ENCODE measurements around the gene ALDH16A1. TPM values are rescaled to one million over a fixed set of nuclear protein-coding genes. Genes with fewer than 3 reads are reported as not detected.

Gene ALDH16A1
- total RNA-seq, 3 donors from 2014 or later, result 31.2 to 36.4 (median 36.3) TPM

- no peak for DNase-seq
Observed at GRCh38 chr19:49425178-49425577, 27.8 kb upstream of the ALDH16A1 start, which contains the start of gene GFY. TSS of gene GFY (plus strand) at chr19:49425388. CDS start at chr19:49426431, 1,043 bp downstream.

GRCh38 chr19:49425922-49426592 lies 27.0 kb upstream of the ALDH16A1 start:
- no peak for DNase-seq
- no peaks in the 10 kb centered on the region for H3K36me3 ChIP-seq (ENCODE audit: low read depth)
- H3K4me1 ChIP-seq (ENCODE audit: low read depth), result peaks cover 10% of the 10 kb centered on the region
- peak; percentile 35 for ATAC-seq
- TF ChIP-seq CTCF (IDR thresholded peaks at IDR 0.05), result no peak
- intact Hi-C loops (cut with DNase I, micrococcal nuclease), result no loop called here
- H3K9me3 ChIP-seq, result no peaks in the 10 kb centered on the region
- H3K4me3 ChIP-seq, result no peak overlapping the region

More at GRCh38 chr19:49425178-49425577, 27.8 kb upstream of the ALDH16A1 start, which contains the start of gene GFY:
- intact Hi-C loops (cut with DNase I, micrococcal nuclease), result no loop called here
- no peak for ATAC-seq
- Histone ChIP-seq H3K9me3 (no peaks in the 10 kb centered on the region), H3K4me3 (no peak within 1 kb of the TSS), H3K36me3 (ENCODE audit: low read depth) (no peaks in the 10 kb centered on the region), H3K4me1 (ENCODE audit: low read depth) (peaks cover 10% of the 10 kb centered on the region)
- TF ChIP-seq CTCF (IDR thresholded peaks at IDR 0.05), result no peak

- no peaks in the 10 kb centered on the region for H3K9me3 ChIP-seq
- TF ChIP-seq CTCF (IDR thresholded peaks at IDR 0.05), result no peak
- intact Hi-C loops (cut with DNase I, micrococcal nuclease), result no loop called here
- no peak for DNase-seq
- H3K4me1 ChIP-seq (ENCODE audit: low read depth), result peaks cover 8% of the 10 kb centered on the region
- no peaks in the 10 kb centered on the region for H3K36me3 ChIP-seq (ENCODE audit: low read depth)
- no peak for ATAC-seq
- no peak overlapping the region for H3K4me3 ChIP-seq
Observed at GRCh38 chr19:49427339-49427738, 25.7 kb upstream of the ALDH16A1 start.

- ATAC-seq (peak; percentile 31), DNase-seq (peak in 1 of 3 donors; percentile 43)
- no peak overlapping the region for H3K4me3 ChIP-seq
- intact Hi-C loops (cut with DNase I, micrococcal nuclease), result no loop called here
- H3K9me3 ChIP-seq, result no peaks in the 10 kb centered on the region
- H3K36me3 ChIP-seq (ENCODE audit: low read depth), result no peaks in the 10 kb centered on the region
- TF ChIP-seq CTCF (IDR thresholded peaks at IDR 0.05), result no peak
- peaks cover 5% of the 10 kb centered on the region for H3K4me1 ChIP-seq (ENCODE audit: low read depth)
Observed at GRCh38 chr19:49427855-49428546, 25.0 kb upstream of the ALDH16A1 start.

- DNase-seq, result peak in 1 of 3 donors; percentile 36
- TF ChIP-seq CTCF (IDR thresholded peaks at IDR 0.05), result no peak
- intact Hi-C loops (cut with DNase I, micrococcal nuclease), result no loop called here
- ATAC-seq, result no peak
- Histone ChIP-seq H3K4me3 (no peak overlapping the region), H3K4me1 (ENCODE audit: low read depth) (peaks cover 5% of the 10 kb centered on the region), H3K9me3 (no peaks in the 10 kb centered on the region), H3K36me3 (ENCODE audit: low read depth) (no peaks in the 10 kb centered on the region)
Observed at GRCh38 chr19:49428547-49429451, 24.2 kb upstream of the ALDH16A1 start.

Measured in mucosa of descending colon (tissue), 3 donors.